HepG2 (cell line): Measurements from ENCODE around the gene MYO5A. TPM values are rescaled to one million over a fixed set of nuclear protein-coding genes. Genes with fewer than 3 reads are reported as not detected.

ENCODE experiments used
- ATAC-seq: fragments of 200-7000 bp; cut with Tn5 transposase; 3 replicates; pipeline ENCODE4 v1.9.1; 2020; ENCODE audit warnings: mild to moderate bottlenecking, moderate library complexity
- BruUV-seq: library from RNA; stranded (reverse); fragments of 400-500 nt; replicated peaks from 2 replicates; lab custom pipeline; 2021; lab: Mats Ljungman, UMichigan
- CTCF ChIA-PET: fragments of 300-600 bp; formaldehyde crosslinking; extraction: SDS; loops from one replicate; lab custom pipeline; 2021; ENCODE audit warnings: low total read pairs, inconsistent platforms, low intra/inter-chr PET ratio; lab: Yijun Ruan, JAX
- POLR2A ChIA-PET: fragments of 350-600 bp; sonication (Branson Sonifier 250); formaldehyde crosslinking; loops from one replicate; lab custom pipeline; 2020; ENCODE audit warnings: antibody characterized with exemption, inconsistent platforms; lab: Yijun Ruan, JAX
- DNase-seq: peaks from one replicate; pipeline ENCODE4 v3.0.0-alpha.2; 2015; ENCODE audit warnings: low spot score
- FAIRE-seq: peaks from 3 replicates; lab custom pipeline; 2011; peaks lifted over from hg19 to GRCh38; lab: Jason Lieb, UNC
- H2AFZ ChIP-seq: one replicate; pipeline ENCODE4 v1.6.1; 2011; ENCODE audit warnings: low read length, inconsistent platforms
- H3K27ac ChIP-seq: fragments of 300-600 bp; 3 replicates; pipeline ENCODE4 v1.8.0; 2011; ENCODE audit warnings: mixed run types, mild to moderate bottlenecking, mixed read lengths, low read length, inconsistent platforms; ENCODE audit not compliant: insufficient read depth; ENCODE audit errors: extremely low read length
- H3K27me3 ChIP-seq, 2 experiments: fragments of 200-600 bp in 1 of 2; 2 replicates in 1 of 2; 3 replicates in 1 of 2; pipeline versions ENCODE4 v1.6.0 to v1.8.0; 2011; ENCODE audit warnings: low read length in 2 of 2, mild to moderate bottlenecking in 2 of 2, moderate library complexity in 2 of 2, inconsistent platforms in 1 of 2; ENCODE audit not compliant: insufficient read depth in 2 of 2, control insufficient read depth in 1 of 2
- H3K36me3 ChIP-seq, 2 experiments: fragments of 200-600 bp in 1 of 2; replicated peaks in 1 of 2; 2 replicates in 1 of 2; 3 replicates in 1 of 2; pipeline versions ENCODE4 v1.5.1 to v1.8.0; 2011; ENCODE audit warnings: low read length in 2 of 2, inconsistent platforms in 1 of 2; ENCODE audit not compliant: insufficient read depth in 2 of 2, control insufficient read depth in 1 of 2
- H3K4me1 ChIP-seq: 2 replicates; pipeline ENCODE4 v1.5.1; 2012; ENCODE audit warnings: low read length, inconsistent platforms; ENCODE audit not compliant: insufficient read depth
- H3K4me2 ChIP-seq: 2 replicates; pipeline ENCODE4 v1.6.0; 2011; ENCODE audit warnings: low read depth, low read length, inconsistent platforms
- H3K4me3 ChIP-seq, 3 experiments: fragments of 200-600 bp in 1 of 3; sonication (generic), shearing (Covaris generic) in 1 of 3; replicated peaks in 1 of 3; 2 replicates each; pipeline ENCODE4 v1.5.1; 2011 to 2016; ENCODE audit warnings: low read length in 3 of 3, inconsistent platforms in 2 of 3, low read depth in 2 of 3, mild to moderate bottlenecking in 2 of 3, control low read depth in 1 of 3, mixed read lengths in 1 of 3; ENCODE audit not compliant: insufficient read depth in 1 of 3
- H3K79me2 ChIP-seq: one replicate; pipeline ENCODE4 v1.6.1; 2011; ENCODE audit warnings: low read length, inconsistent platforms; ENCODE audit not compliant: insufficient read depth
- H3K9ac ChIP-seq: 2 replicates; pipeline ENCODE4 v1.6.0; 2011; ENCODE audit warnings: mild to moderate bottlenecking, low read depth, low read length, inconsistent platforms; ENCODE audit not compliant: insufficient read depth
- H3K9me3 ChIP-seq: 2 replicates; pipeline ENCODE4 v1.5.1; 2012; ENCODE audit warnings: mild to moderate bottlenecking, low read length
- H4K20me1 ChIP-seq: 2 replicates; pipeline ENCODE4 v1.6.0; 2011; ENCODE audit warnings: inconsistent platforms, mild to moderate bottlenecking, low read length, moderate library complexity; ENCODE audit not compliant: insufficient read depth
- CC2D1A ChIP-seq: sonication (generic); formaldehyde crosslinking; IDR thresholded peaks from 2 replicates; pipeline ENCODE4 v1.8.1; 2023; ENCODE audit warnings: mild to moderate bottlenecking, missing genetic modification reagents
- CHCHD3 ChIP-seq: sonication (generic); formaldehyde crosslinking; IDR thresholded peaks from 2 replicates; pipeline ENCODE4 v1.8.0; 2022; ENCODE audit warnings: mild to moderate bottlenecking, missing genetic modification reagents, moderate library complexity
- FOXA3 ChIP-seq: IDR thresholded peaks from 2 replicates; pipeline ENCODE4 v1.6.1; 2016; ENCODE audit warnings: missing genetic modification reagents, missing compliant biosample characterization
- GPN1 ChIP-seq: sonication (generic); formaldehyde crosslinking; IDR thresholded peaks from 2 replicates; pipeline ENCODE4 v1.5.1; 2020; ENCODE audit warnings: missing genetic modification reagents, borderline replicate concordance
- HNF4G ChIP-seq, 2 experiments: sonication (generic) in 1 of 2; formaldehyde crosslinking in 1 of 2; IDR thresholded peaks; 2 replicates each; pipeline versions ENCODE4 v1.4.0 to v1.6.1; 2011 to 2020; ENCODE audit warnings: borderline replicate concordance in 2 of 2, low read depth in 2 of 2, mild to moderate bottlenecking in 2 of 2, low read length in 1 of 2, missing genetic modification reagents in 1 of 2, moderate library complexity in 1 of 2
- HOXA9 ChIP-seq: sonication (generic); formaldehyde crosslinking; IDR thresholded peaks from 2 replicates; pipeline ENCODE4 v1.8.1; 2022; ENCODE audit warnings: missing genetic modification reagents, mild to moderate bottlenecking, moderate library complexity, borderline replicate concordance
- KAT7 ChIP-seq: IDR thresholded peaks from 2 replicates; pipeline ENCODE4 v1.6.1; 2018; ENCODE audit warnings: borderline replicate concordance, missing compliant biosample characterization
- MAFF ChIP-seq: IDR thresholded peaks from 2 replicates; pipeline ENCODE4 v1.6.1; 2011; ENCODE audit warnings: low read depth, low read length, improper control_type of control experiment
- MAFG ChIP-seq: sonication (generic); formaldehyde crosslinking; IDR thresholded peaks from 2 replicates; pipeline ENCODE4 v1.5.1; 2020; ENCODE audit warnings: mild to moderate bottlenecking, missing genetic modification reagents
- MAFK ChIP-seq, 2 experiments: IDR thresholded peaks in 1 of 2; conservative IDR thresholded peaks in 1 of 2; 2 replicates each; pipeline ENCODE4 v1.6.1; 2011; ENCODE audit warnings: improper control_type of control experiment in 2 of 2, low read length in 2 of 2
- PRDM15 ChIP-seq: sonication (generic); formaldehyde crosslinking; IDR thresholded peaks from 2 replicates; pipeline ENCODE4 v1.4.0; 2020; ENCODE audit warnings: missing genetic modification reagents
- SRSF9 ChIP-seq: fragments of 200-400 bp; formaldehyde crosslinking; IDR thresholded peaks from 2 replicates; pipeline ENCODE4 v1.6.1; 2018; ENCODE audit warnings: borderline replicate concordance, mild to moderate bottlenecking, low read depth, low read length; ENCODE audit not compliant: insufficient read depth, poor library complexity, severe bottlenecking
- THYN1 ChIP-seq: sonication (generic); formaldehyde crosslinking; IDR thresholded peaks from 2 replicates; pipeline ENCODE4 v1.8.1; 2023; ENCODE audit warnings: low read depth, mild to moderate bottlenecking, moderate library complexity, missing genetic modification reagents, borderline replicate concordance
- TSC22D2 ChIP-seq: sonication (generic); formaldehyde crosslinking; IDR thresholded peaks from 2 replicates; pipeline ENCODE4 v1.5.1; 2020; ENCODE audit warnings: missing genetic modification reagents, mild to moderate bottlenecking, borderline replicate concordance
- U2AF2 ChIP-seq: fragments of 200-400 bp; formaldehyde crosslinking; IDR thresholded peaks from 2 replicates; pipeline ENCODE4 v1.6.1; 2017; ENCODE audit warnings: low read depth, mild to moderate bottlenecking, low read length
- ZNF207 ChIP-seq: fragments of 450-650 bp; IDR thresholded peaks from 2 replicates; pipeline ENCODE4 v1.6.1; 2016; ENCODE audit warnings: antibody characterized with exemption, borderline replicate concordance
- ZNF251 ChIP-seq: sonication (generic); formaldehyde crosslinking; IDR thresholded peaks from 2 replicates; pipeline ENCODE4 v1.9.0; 2021; ENCODE audit warnings: mild to moderate bottlenecking, missing genetic modification reagents
- ZNF768 ChIP-seq: sonication (generic); formaldehyde crosslinking; IDR thresholded peaks from 2 replicates; pipeline ENCODE4 v1.4.0; 2020; ENCODE audit warnings: missing genetic modification reagents
- ZNF792 ChIP-seq: IDR thresholded peaks from 2 replicates; pipeline ENCODE4 v1.6.1; 2016
- ZSCAN30 ChIP-seq: sonication (generic); formaldehyde crosslinking; IDR thresholded peaks from 2 replicates; pipeline ENCODE4 v1.5.0; 2020; ENCODE audit warnings: mild to moderate bottlenecking, missing genetic modification reagents
- WGBS: methylation state at CpG from one replicate; pipeline ENCODE4 v1.1.6; 2017; ENCODE audit warnings: low lambda C conversion rate; 5-methylcytosine and 5-hydroxymethylcytosine counted together
- in situ Hi-C: cut with HindIII; loops from 2 replicates; pipeline ENCODE4 v1.10.0; 2017; ENCODE audit warnings: low pct_unique_long_range_greater_than_20kb; ENCODE audit not compliant: extremely low pct_ligation_motif_present
- intact Hi-C: fragments of 100-400 bp; cut with micrococcal nuclease; formaldehyde crosslinking; loops from one replicate; pipeline ENCODE4 v1.10.0; 2022; ENCODE audit not compliant: unreplicated experiment
- polyA plus RNA-seq, 8 experiments: library from polyadenylated mRNA; depleted of rRNA in 3 of 8; stranded (reverse) in 7 of 8; unstranded in 1 of 8; fragments of >200 nt; fragmentation: Illumina TruSeq in 4 of 8; extraction: Trizol in 4 of 8; gene quantifications; 2 replicates each; pipeline versions ENCODE4 v1.2.1 to v1.2.3, GENCODE V29; 2011 to 2016; ENCODE audit warnings: low read depth in 4 of 8, missing spikeins in 1 of 8, mixed read lengths in 1 of 8; ENCODE audit not compliant: insufficient read depth in 1 of 8
- total RNA-seq, 5 experiments: library from RNA; depleted of rRNA; stranded (reverse); fragments of >200 nt; fragmentation: Illumina TruSeq; extraction: Trizol; gene quantifications; 2 replicates each; pipeline ENCODE4 v1.2.3, GENCODE V29; 2016; ENCODE audit warnings: low read depth in 1 of 5

Gene MYO5A
- total and polyA plus RNA-seq, 2 of the 13 experiments (the other 11 are each of a cell fraction or from before 2014, with no cell fraction given), result 2.8 to 4.8 TPM

GRCh38 chr15:52563501-52564060 is 34.9 kb upstream of the MYO5A start (continued):
- TF ChIP-seq TSC22D2 (CRISPR knock-in tag) (no peak), ZSCAN30 (no peak), MAFF (peak; percentile 93), ZNF768 (CRISPR knock-in tag) (no peak), HNF4G (IDR thresholded peaks at IDR 0.05; ENCODE audit: borderline replicate concordance, low read depth, low read length) (no peak), HNF4G (CRISPR knock-in tag; IDR thresholded peaks at IDR 0.05; ENCODE audit: borderline replicate concordance, low read depth) (no peak), MAFK (conservative IDR thresholded peaks at IDR 0.05 in 1 of 2, IDR thresholded peaks at IDR 0.05 in 1 of 2; ENCODE audit: low read length in 2 of 2) (peak; percentile 84 to 89)

- no peak for DNase-seq
- CTCF ChIA-PET, result no interaction called here
- H3K36me3 ChIP-seq, result peaks cover 5 to 42% of the 10 kb centered on the region in 2 experiments; a peak in 4 of 5 replicates
- no peak for FAIRE-seq
- no peaks in the 10 kb centered on the region for H3K9me3 ChIP-seq
- H3K4me1 ChIP-seq, result peaks cover 56% of the 10 kb centered on the region
- no peak overlapping the region for H3K27ac ChIP-seq
- BruUV-seq, result no TSS peak
- POLR2A ChIA-PET, result no interaction called here
- H3K27me3 ChIP-seq, result no peaks in the 10 kb centered on the region
- in situ Hi-C loops, result no loop called here
- ATAC-seq, result no peak
- no peak overlapping the region for H2AFZ ChIP-seq
- WGBS, result 91% methylated on average over 2 of the region's 2 CpGs
- no peak overlapping the region for H3K4me2 ChIP-seq
- no peak overlapping the region for H3K9ac ChIP-seq
- peaks cover 99% of the 10 kb centered on the region for H3K79me2 ChIP-seq
- intact Hi-C loops, result no loop called here
- peaks cover 73% of the 10 kb centered on the region for H4K20me1 ChIP-seq
- no peak overlapping the region for H3K4me3 ChIP-seq
- no peak for TF ChIP-seq THYN1
- TF ChIP-seq ZNF251 (CRISPR knock-in tag), result no peak
- TF ChIP-seq CHCHD3 (CRISPR knock-in tag), result no peak
- TF ChIP-seq GPN1 (CRISPR knock-in tag), result no peak
- no peak for TF ChIP-seq ZNF792 (CRISPR knock-in tag)
- no peak for TF ChIP-seq SRSF9
- no peak for TF ChIP-seq FOXA3 (CRISPR knock-in tag)
- TF ChIP-seq KAT7 (CRISPR knock-in tag), result no peak
- TF ChIP-seq MAFG (CRISPR knock-in tag), result no peak
- TF ChIP-seq HOXA9 (CRISPR knock-in tag), result no peak
- TF ChIP-seq U2AF2, result no peak
- no peak for TF ChIP-seq ZNF207
- TF ChIP-seq CC2D1A (CRISPR knock-in tag), result no peak
- no peak for TF ChIP-seq PRDM15 (CRISPR knock-in tag)
These were observed 30.9 kb upstream of the MYO5A start for GRCh38 chr15:52559575-52559974.
